Esophagus squamous epithelium (tissue), 5 donors: Measurements from ENCODE around the gene RHO. TPM values are rescaled to one million over a fixed set of nuclear protein-coding genes. Genes with fewer than 3 reads are reported as not detected.

Experiments
- DNase-seq: peaks from one replicate; lab custom pipeline; 2025; lab: John Stamatoyannopoulos, UW
- H3K27ac ChIP-seq, 4 donors: fragments of 200-600 bp; sonication (generic); one replicate each; pipeline ENCODE4 v1.5.1; 2016 to 2019; ENCODE audit warnings: mild to moderate bottlenecking in 1 of 4
- H3K27me3 ChIP-seq, 4 donors: fragments of 200-600 bp; sonication (generic); 1 replicate in 3 of 4; 2 replicates in 1 of 4; pipeline versions ENCODE4 v1.5.1 to v1.6.0; 2017 to 2021; ENCODE audit warnings: antibody characterized with exemption in 1 of 4
- H3K36me3 ChIP-seq, 3 donors: fragments of 200-600 bp; sonication (generic); one replicate each; pipeline ENCODE4 v1.5.1; 2016 to 2019
- H3K4me1 ChIP-seq, 3 donors: fragments of 200-600 bp; sonication (generic); one replicate each; pipeline ENCODE4 v1.5.1; 2017 to 2019
- H3K4me3 ChIP-seq, 4 donors: fragments of 200-600 bp; sonication (generic); 1 replicate in 3 of 4; 2 replicates in 1 of 4; pipeline ENCODE4 v1.5.1; 2016 to 2019; ENCODE audit warnings: mild to moderate bottlenecking in 2 of 4, moderate library complexity in 1 of 4
- H3K9me3 ChIP-seq, 3 donors: fragments of 200-600 bp; sonication (generic); one replicate each; pipeline ENCODE4 v1.5.1; 2016 to 2019
- CTCF ChIP-seq, 6 experiments: fragments of 450-650 bp in 4 of 6; fragments of 200-600 bp in 2 of 6; sonication (generic) in 2 of 6; IDR thresholded peaks; one replicate each; pipeline ENCODE4 v1.5.1; 2016 to 2019; ENCODE audit warnings: antibody characterized with exemption in 6 of 6, mild to moderate bottlenecking in 4 of 6, moderate library complexity in 4 of 6
- WGBS, 2 donors: methylation state at CpG; one replicate each; pipeline ENCODE4 v1.1.5; 2018; 5-methylcytosine and 5-hydroxymethylcytosine counted together
- intact Hi-C: fragments of 100-400 bp; cut with DNase I; formaldehyde crosslinking; loops from one replicate; pipeline ENCODE4 v1.15.0; 2022
- total RNA-seq, 4 donors: library from RNA; depleted of rRNA; stranded (reverse); fragments of >200 nt; gene quantifications; one replicate each; pipeline ENCODE4 v1.1.0, GENCODE V29; 2016
- donor health status: DM: yes; HTN: yes; CAD: no.

RHO gene
- total RNA-seq, 4 donors from 2014 or later: not detected

- TF ChIP-seq CTCF (IDR thresholded peaks at IDR 0.05): no peak
- Histone ChIP-seq H3K27me3 (no peaks in the 10 kb centered on the region), H3K36me3 (peaks cover 0 to 83% (median 8%) of the 10 kb centered on the region in 3 donors), H3K4me3 (no peak overlapping the region), H3K4me1 (peaks cover 9 to 30% (median 18%) of the 10 kb centered on the region in 3 donors), H3K27ac (no peak overlapping the region), H3K9me3 (no peaks in the 10 kb centered on the region)
- no peak for DNase-seq
- intact Hi-C loops: no loop called here
- whole genome bisulfite sequencing, 2 donors: 74 to 94% methylated on average over 3 of the region's 3 CpGs
These were observed 56.2 kb downstream of the RHO start for GRCh38 chr3:129584631-129585030.

Other genes starting within 250 kb of the RHO start
- 10 to 100 TPM; 24.2 to 32.7 (median 29.7) TPM for gene HMCES, start 249.8 kb upstream of the RHO start, total RNA-seq
- gene EFCAB12, start 100.0 kb upstream of the RHO start, total RNA-seq: under 1 TPM in 1 of 4 donors, not detected in 3; under 0.01 TPM
- 10 to 100 TPM; 10.9 to 21.5 (median 17.6) TPM for gene MBD4, start 88.7 kb upstream of the RHO start, total RNA-seq
- gene IFT122, start 88.4 kb upstream of the RHO start, total RNA-seq: 10 to 100 TPM in 2 of 4 donors, 1 to 10 TPM in 2; 6.0 to 26.5 (median 11.5) TPM
- not detected for gene H1-8, start 14.5 kb downstream of the RHO start, total RNA-seq
- gene PLXND1, start 78.0 kb downstream of the RHO start, total RNA-seq: 10 to 100 TPM in 3 of 4 donors, 1 to 10 TPM in 1; 4.5 to 66.0 (median 24.4) TPM